Trophoblast cell (in vitro differentiated cells and primary cell): ENCODE measurements around the gene HERC2.

Source experiments
- DNase-seq, 2 donors: peaks; one replicate each; pipeline ENCODE4 v3.0.0-alpha.2; 2016
- H2AFZ ChIP-seq: 2 replicates; pipeline ENCODE4 v1.6.1; 2013; ENCODE audit warnings: low read length, moderate library complexity, mild to moderate bottlenecking; ENCODE audit not compliant: insufficient read depth, poor library complexity
- H2AK5ac ChIP-seq: 2 replicates; pipeline ENCODE4 v1.6.1; 2013; ENCODE audit warnings: mild to moderate bottlenecking, low read length
- H2BK120ac ChIP-seq: 2 replicates; pipeline ENCODE4 v1.6.1; 2013; ENCODE audit warnings: low read length, mild to moderate bottlenecking, moderate library complexity; ENCODE audit not compliant: insufficient read depth, poor library complexity
- H2BK12ac ChIP-seq: 2 replicates; pipeline ENCODE4 v1.6.1; 2013; ENCODE audit warnings: mild to moderate bottlenecking, low read length, moderate library complexity
- H2BK5ac ChIP-seq: 2 replicates; pipeline ENCODE4 v1.6.1; 2013; ENCODE audit warnings: low read length, low read depth, moderate library complexity, mild to moderate bottlenecking; ENCODE audit not compliant: poor library complexity
- H3K14ac ChIP-seq: 2 replicates; pipeline ENCODE4 v1.6.1; 2013; ENCODE audit warnings: mild to moderate bottlenecking, low read length
- H3K18ac ChIP-seq: 2 replicates; pipeline ENCODE4 v1.6.1; 2013; ENCODE audit warnings: mild to moderate bottlenecking, low read length
- H3K23ac ChIP-seq: 2 replicates; pipeline ENCODE4 v1.6.1; 2013; ENCODE audit warnings: low read length
- H3K27ac ChIP-seq: 2 replicates; pipeline ENCODE4 v1.5.1; 2013; ENCODE audit warnings: low read depth, mild to moderate bottlenecking, inconsistent platforms, low read length, moderate library complexity
- H3K27me3 ChIP-seq: 2 replicates; pipeline ENCODE4 v1.6.1; 2013; ENCODE audit warnings: inconsistent platforms, mild to moderate bottlenecking, low read length, moderate library complexity; ENCODE audit not compliant: insufficient read depth
- H3K36me3 ChIP-seq, 2 experiments: 1 replicate in 1 of 2; 2 replicates in 1 of 2; pipeline ENCODE4 v1.6.1; 2013; ENCODE audit warnings: low read length in 2 of 2, mild to moderate bottlenecking in 2 of 2, moderate library complexity in 1 of 2; ENCODE audit not compliant: insufficient read depth in 2 of 2, control insufficient read depth in 1 of 2
- H3K4ac ChIP-seq: 2 replicates; pipeline ENCODE4 v1.6.1; 2013; ENCODE audit warnings: low read depth, mild to moderate bottlenecking, low read length, moderate library complexity
- H3K4me1 ChIP-seq, 2 experiments: 1 replicate in 1 of 2; 2 replicates in 1 of 2; pipeline ENCODE4 v1.6.1; 2013; ENCODE audit warnings: low read length in 2 of 2, mild to moderate bottlenecking in 2 of 2, moderate library complexity in 1 of 2; ENCODE audit not compliant: insufficient read depth in 2 of 2, control insufficient read depth in 1 of 2
- H3K4me2 ChIP-seq: 2 replicates; pipeline ENCODE4 v1.6.1; 2013; ENCODE audit warnings: inconsistent platforms, mild to moderate bottlenecking, low read length, moderate library complexity
- H3K4me3 ChIP-seq: 2 replicates; pipeline ENCODE4 v1.5.1; 2013; ENCODE audit warnings: mild to moderate bottlenecking, low read depth, low read length, inconsistent platforms
- H3K79me1 ChIP-seq: one replicate; pipeline ENCODE4 v1.6.1; 2013; ENCODE audit warnings: low read length
- H3K79me2 ChIP-seq: 2 replicates; pipeline ENCODE4 v1.6.1; 2013; ENCODE audit warnings: low read length, mild to moderate bottlenecking; ENCODE audit not compliant: control insufficient read depth, insufficient read depth, poor library complexity
- H3K9ac ChIP-seq: 2 replicates; pipeline ENCODE4 v1.6.1; 2013; ENCODE audit warnings: mild to moderate bottlenecking, low read length
- H3K9me3 ChIP-seq: 2 replicates; pipeline ENCODE4 v1.6.1; 2013; ENCODE audit warnings: low read depth, mild to moderate bottlenecking, control low read depth, inconsistent platforms, low read length; ENCODE audit not compliant: insufficient read depth
- H4K12ac ChIP-seq: 2 replicates; pipeline ENCODE4 v1.6.1; 2013; ENCODE audit warnings: low read depth, mild to moderate bottlenecking, low read length, moderate library complexity
- H4K8ac ChIP-seq: 2 replicates; pipeline ENCODE4 v1.6.1; 2013; ENCODE audit warnings: low read depth, mild to moderate bottlenecking, low read length, moderate library complexity
- H4K91ac ChIP-seq: one replicate; pipeline ENCODE4 v1.6.1; 2013; ENCODE audit warnings: low read depth, mild to moderate bottlenecking, low read length, moderate library complexity
- WGBS: extraction: QIAGEN DNeasy Blood & Tissue Kit; methylation state at CpG from one replicate; pipeline ENCODE4 v1.1.7; 2013; ENCODE audit warnings: missing lambda C conversion rate; ENCODE audit not compliant: insufficient read length, insufficient coverage; ENCODE audit errors: extremely low coverage; 5-methylcytosine and 5-hydroxymethylcytosine counted together

HERC2 gene

GRCh38 chr15:28115871-28116270 is 206.1 kb downstream of the HERC2 start:
- Histone ChIP-seq H2BK120ac (no peak overlapping the region), H4K91ac (no peak overlapping the region), H2BK5ac (no peak overlapping the region), H2AK5ac (no peak overlapping the region), H3K4ac (no peak overlapping the region), H3K9me3 (peaks cover 9% of the 10 kb centered on the region), H3K79me2 (no peaks in the 10 kb centered on the region), H3K14ac (no peak overlapping the region), H3K4me1 (no peaks in the 10 kb centered on the region), H3K9ac (no peak overlapping the region), H3K18ac (no peak overlapping the region), H3K79me1 (no peaks in the 10 kb centered on the region), H2AFZ (no peak overlapping the region), H3K4me3 (no peak overlapping the region), H2BK12ac (no peak overlapping the region), H4K8ac (no peak overlapping the region), H3K27me3 (no peaks in the 10 kb centered on the region), H3K4me2 (no peak overlapping the region), H3K23ac (no peak overlapping the region), H4K12ac (no peak overlapping the region), H3K27ac (no peak overlapping the region), H3K36me3 (peaks cover 61 to 65% of the 10 kb centered on the region in 2 experiments)
- WGBS: no CpG with 5 or more reads among the region's 13 CpGs
- DNase-seq: no peak

GRCh38 chr15:28114721-28115622 is 207.0 kb downstream of the HERC2 start:
- H3K9ac ChIP-seq: no peak overlapping the region
- H3K27ac ChIP-seq: no peak overlapping the region
- no peak overlapping the region for H2AFZ ChIP-seq
- no peaks in the 10 kb centered on the region for H3K27me3 ChIP-seq
- H3K14ac ChIP-seq: no peak overlapping the region
- H3K18ac ChIP-seq: no peak overlapping the region
- no peak overlapping the region for H2BK120ac ChIP-seq
- no peak overlapping the region for H3K23ac ChIP-seq
- H3K36me3 ChIP-seq: peaks cover 58 to 60% of the 10 kb centered on the region in 2 experiments
- H2BK12ac ChIP-seq: no peak overlapping the region
- no peak overlapping the region for H2AK5ac ChIP-seq
- peak in 1 of 2 donors; percentile 20 for DNase-seq
- no peak overlapping the region for H3K4ac ChIP-seq
- H3K4me2 ChIP-seq: no peak overlapping the region
- no peak overlapping the region for H3K4me3 ChIP-seq
- WGBS: no CpG with 5 or more reads among the region's 23 CpGs
- no peak overlapping the region for H4K8ac ChIP-seq
- H3K9me3 ChIP-seq: peaks cover 9% of the 10 kb centered on the region
- no peaks in the 10 kb centered on the region for H3K4me1 ChIP-seq
- H2BK5ac ChIP-seq: no peak overlapping the region
- no peaks in the 10 kb centered on the region for H3K79me1 ChIP-seq
- H4K12ac ChIP-seq: no peak overlapping the region
- no peak overlapping the region for H4K91ac ChIP-seq
- no peaks in the 10 kb centered on the region for H3K79me2 ChIP-seq

- no peak overlapping the region for H3K4ac ChIP-seq
- no peaks in the 10 kb centered on the region for H3K4me1 ChIP-seq
- H2BK12ac ChIP-seq: no peak overlapping the region
- H3K79me2 ChIP-seq: no peaks in the 10 kb centered on the region
- no peak overlapping the region for H3K23ac ChIP-seq
- no peak overlapping the region for H2AFZ ChIP-seq
- no peak overlapping the region for H2BK5ac ChIP-seq
- no peak overlapping the region for H2BK120ac ChIP-seq
- no peak overlapping the region for H3K14ac ChIP-seq
- no peak overlapping the region for H3K27ac ChIP-seq
- H3K79me1 ChIP-seq: no peaks in the 10 kb centered on the region
- no peak overlapping the region for H3K9ac ChIP-seq
- H3K4me3 ChIP-seq: no peak overlapping the region
- no CpG with 5 or more reads among the region's 4 CpGs for WGBS
- no peak overlapping the region for H3K4me2 ChIP-seq
- no peak overlapping the region for H2AK5ac ChIP-seq
- DNase-seq: no peak
- no peak overlapping the region for H3K18ac ChIP-seq
- no peak overlapping the region for H4K8ac ChIP-seq
- H4K91ac ChIP-seq: no peak overlapping the region
- no peak overlapping the region for H4K12ac ChIP-seq
- H3K9me3 ChIP-seq: peaks cover 9% of the 10 kb centered on the region
- no peaks in the 10 kb centered on the region for H3K27me3 ChIP-seq
- H3K36me3 ChIP-seq: peaks cover 55 to 58% of the 10 kb centered on the region in 2 experiments
Measured at GRCh38 chr15:28114114-28114455, 207.9 kb downstream of the HERC2 start.

GRCh38 chr15:28113394-28114113 is 208.4 kb downstream of the HERC2 start:
- H2BK120ac ChIP-seq: no peak overlapping the region
- H4K91ac ChIP-seq: no peak overlapping the region
- H3K9ac ChIP-seq: no peak overlapping the region
- H4K12ac ChIP-seq: no peak overlapping the region
- no peak overlapping the region for H3K4ac ChIP-seq
- no peak overlapping the region for H4K8ac ChIP-seq
- H2AFZ ChIP-seq: no peak overlapping the region
- no peak for DNase-seq
- no peaks in the 10 kb centered on the region for H3K27me3 ChIP-seq
- H3K4me3 ChIP-seq: no peak overlapping the region
- peaks cover 53 to 58% of the 10 kb centered on the region in 2 experiments for H3K36me3 ChIP-seq
- H3K27ac ChIP-seq: no peak overlapping the region
- no peak overlapping the region for H2AK5ac ChIP-seq
- no peak overlapping the region for H2BK5ac ChIP-seq
- H3K4me2 ChIP-seq: no peak overlapping the region
- no peak overlapping the region for H3K23ac ChIP-seq
- H3K14ac ChIP-seq: no peak overlapping the region
- WGBS: no CpG with 5 or more reads among the region's 23 CpGs
- H3K79me2 ChIP-seq: no peaks in the 10 kb centered on the region
- H3K18ac ChIP-seq: no peak overlapping the region
- no peak overlapping the region for H2BK12ac ChIP-seq
- peaks cover 9% of the 10 kb centered on the region for H3K9me3 ChIP-seq
- no peaks in the 10 kb centered on the region for H3K79me1 ChIP-seq
- no peaks in the 10 kb centered on the region for H3K4me1 ChIP-seq
